ENCODE results near the gene IAH1.
"Not testable (repeated sequence)": the region's sequence is repeated elsewhere in the genome, so short reads cannot be mapped to it uniquely, and the experiment has no call there.

The IAH1 gene

GRCh38 chr2:9473985-9474360 is 378 bp upstream of the IAH1 start:
- no peak for DNase-seq

- DNase-seq = no peak
Measured at GRCh38 chr2:9477914-9478313, 3.6 kb downstream of the IAH1 start.

- no peak for DNase-seq
Measured at GRCh38 chr2:9478526-9478925, 4.2 kb downstream of the IAH1 start.

GRCh38 chr2:9480157-9480556 is 5.8 kb downstream of the IAH1 start:
- no peak for DNase-seq

GRCh38 chr2:9483107-9483506 is 8.8 kb downstream of the IAH1 start:
- DNase-seq = no peak

GRCh38 chr2:9484533-9484932 is 10.2 kb downstream of the IAH1 start:
- no peak for DNase-seq

- DNase-seq = no peak
Measured at GRCh38 chr2:9488583-9489547, 14.5 kb downstream of the IAH1 start.

- no peak for DNase-seq
Measured at GRCh38 chr2:9490789-9491188, 16.4 kb downstream of the IAH1 start.

GRCh38 chr2:9492927-9493326 is 18.6 kb downstream of the IAH1 start:
- DNase-seq = no peak

GRCh38 chr2:9493478-9493877 is 19.1 kb downstream of the IAH1 start:
- no peak for DNase-seq

GRCh38 chr2:9494081-9494480 is 19.7 kb downstream of the IAH1 start:
- no peak for DNase-seq

GRCh38 chr2:9497017-9497416 is 22.7 kb downstream of the IAH1 start:
- DNase-seq = no peak

GRCh38 chr2:9498210-9498609 is 23.9 kb downstream of the IAH1 start:
- DNase-seq = no peak

GRCh38 chr2:9508931-9509330 is 34.6 kb downstream of the IAH1 start:
- DNase-seq = no peak

GRCh38 chr2:9513946-9514345 is 39.6 kb downstream of the IAH1 start:
- not testable (repeated sequence) for DNase-seq

GRCh38 chr2:9517118-9517782 is 42.9 kb downstream of the IAH1 start:
- DNase-seq = no peak

- no peak for DNase-seq
Measured at GRCh38 chr2:9518163-9518562, 43.8 kb downstream of the IAH1 start.

- DNase-seq = no peak
Measured at GRCh38 chr2:9518780-9519179, 44.4 kb downstream of the IAH1 start.

- DNase-seq = no peak
Measured at GRCh38 chr2:9519250-9519649, 44.9 kb downstream of the IAH1 start.

GRCh38 chr2:9524291-9524690 is 49.9 kb downstream of the IAH1 start:
- DNase-seq = no peak

- DNase-seq = no peak
Measured at GRCh38 chr2:9525266-9525665, 50.9 kb downstream of the IAH1 start.

- DNase-seq = no peak
Measured at GRCh38 chr2:9527995-9528787, 53.8 kb downstream of the IAH1 start.

- DNase-seq = no peak
Measured at GRCh38 chr2:9532421-9532820, 58.1 kb downstream of the IAH1 start.

GRCh38 chr2:9533663-9534062 is 59.3 kb downstream of the IAH1 start:
- no peak for DNase-seq

Measured in NCI-H187 (cell line).